Endothelial cell of hepatic sinusoid (primary cell): ENCODE measurements around the gene CACNA2D1.
"Not testable (repeated sequence)": the region's sequence is repeated elsewhere in the genome, so short reads cannot be mapped to it uniquely, and the experiment has no call there.

ENCODE experiments used
- in situ Hi-C: cut with HindIII; loops from 2 replicates; pipeline ENCODE4 v1.10.0; 2017; ENCODE audit warnings: low sequenced_read_pairs

The CACNA2D1 gene

GRCh38 chr7:82435769-82436168 lies 7.8 kb downstream of the CACNA2D1 start:
- in situ Hi-C loops = no loop called here

DNA sequence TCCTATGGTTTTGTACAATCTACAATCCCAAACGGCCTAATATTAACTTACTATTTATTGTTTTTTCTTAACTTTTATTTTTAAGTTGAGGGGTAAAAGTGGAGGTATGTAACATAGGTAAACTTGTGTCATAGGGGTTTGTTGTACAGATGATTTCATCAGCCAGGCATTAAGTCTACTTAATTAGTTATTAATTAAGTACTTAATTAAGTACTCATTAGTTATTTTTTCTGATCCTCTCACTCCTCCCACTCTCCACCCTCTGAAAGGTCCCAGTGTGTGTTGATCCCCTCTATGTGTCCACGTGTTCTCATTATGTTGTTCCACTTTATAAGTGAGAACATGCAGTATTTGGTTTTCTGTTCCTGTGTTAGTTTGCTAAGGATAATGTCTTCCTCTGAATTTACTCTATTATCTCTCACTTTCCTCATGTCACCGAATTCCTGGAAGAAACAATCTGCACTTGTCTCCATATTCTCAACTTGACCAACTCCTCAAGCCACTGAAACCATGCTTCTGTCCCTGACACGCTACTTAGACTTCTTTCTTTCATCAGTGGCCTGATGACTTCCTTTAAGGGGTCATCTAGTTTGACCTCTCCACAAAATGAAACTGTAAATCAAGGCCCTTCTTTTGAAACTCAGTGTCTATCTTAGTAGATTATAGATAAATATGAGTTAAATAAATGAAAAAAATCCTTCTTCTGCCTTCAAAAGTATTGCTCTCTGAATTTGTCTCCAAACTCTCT lies 9.1 kb downstream of the CACNA2D1 start:
- in situ Hi-C loops = no loop called here

DNA sequence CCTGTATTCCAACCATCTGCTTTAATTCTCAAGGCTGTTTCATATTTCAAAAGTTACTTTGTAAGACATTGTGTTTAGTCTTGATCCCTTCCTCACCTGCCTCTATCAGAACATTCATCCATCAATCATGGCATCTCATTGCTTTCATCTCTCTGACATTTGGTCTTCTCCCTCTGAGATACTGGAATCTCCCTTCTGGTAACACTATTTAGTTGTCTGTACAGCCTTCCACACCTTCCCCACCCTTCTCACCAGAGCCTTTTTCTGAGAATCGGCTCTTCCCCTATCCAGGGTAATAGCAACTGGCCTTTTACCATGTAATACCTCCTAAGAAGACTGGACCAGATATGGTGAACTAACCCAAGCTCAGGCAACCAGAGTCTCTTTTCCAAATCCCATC lies 10.1 kb downstream of the CACNA2D1 start:
- in situ Hi-C loops = no loop called here

DNA sequence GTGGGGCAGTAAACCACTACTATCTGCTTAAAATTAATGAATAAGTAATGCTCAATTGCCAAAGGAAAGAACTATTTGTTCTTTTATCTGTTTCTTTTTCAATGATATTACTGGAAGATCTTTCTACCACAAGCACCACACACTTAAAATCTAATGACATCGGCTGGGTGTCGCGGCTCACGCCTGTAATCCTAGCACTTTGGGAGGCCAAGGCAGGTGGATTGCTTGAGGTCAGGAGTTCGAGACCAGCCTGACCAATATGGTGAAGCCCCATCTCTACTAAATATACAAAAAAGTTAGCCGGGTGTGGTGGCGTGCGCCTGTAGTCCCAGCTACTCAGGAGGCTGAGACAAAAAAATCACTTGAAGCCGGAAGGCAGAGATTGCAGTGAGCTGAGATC lies 10.8 kb downstream of the CACNA2D1 start:
- in situ Hi-C loops = not testable (repeated sequence)

- in situ Hi-C loops = no loop called here
These were observed 12.8 kb downstream of the CACNA2D1 start for GRCh38 chr7:82430500-82431465.

- in situ Hi-C loops = no loop called here
These were observed 14.2 kb downstream of the CACNA2D1 start for GRCh38 chr7:82429408-82429807.

- in situ Hi-C loops = no loop called here
These were observed 15.2 kb downstream of the CACNA2D1 start for GRCh38 chr7:82428186-82428961.

GRCh38 chr7:82423446-82423845 lies 20.1 kb downstream of the CACNA2D1 start:
- in situ Hi-C loops = no loop called here

DNA sequence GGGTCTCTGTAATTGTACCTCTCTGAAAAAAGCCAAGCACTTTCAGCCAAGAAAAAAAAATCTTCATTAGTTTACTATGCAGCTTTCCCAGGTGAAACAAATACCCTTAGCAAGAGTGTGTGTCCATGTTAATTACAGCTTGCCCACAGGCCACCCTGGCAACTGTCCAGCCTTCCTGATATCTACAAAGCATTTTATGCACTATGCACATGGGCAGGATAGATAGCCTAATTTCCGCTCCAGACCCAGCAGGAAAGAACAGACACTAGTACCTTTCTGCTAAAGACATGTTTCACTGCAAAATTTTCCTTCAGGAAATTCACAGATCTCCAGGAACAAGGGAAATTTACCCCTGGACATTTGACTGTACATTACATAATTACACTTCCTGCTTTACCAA lies 24.4 kb downstream of the CACNA2D1 start:
- in situ Hi-C loops = no loop called here

DNA sequence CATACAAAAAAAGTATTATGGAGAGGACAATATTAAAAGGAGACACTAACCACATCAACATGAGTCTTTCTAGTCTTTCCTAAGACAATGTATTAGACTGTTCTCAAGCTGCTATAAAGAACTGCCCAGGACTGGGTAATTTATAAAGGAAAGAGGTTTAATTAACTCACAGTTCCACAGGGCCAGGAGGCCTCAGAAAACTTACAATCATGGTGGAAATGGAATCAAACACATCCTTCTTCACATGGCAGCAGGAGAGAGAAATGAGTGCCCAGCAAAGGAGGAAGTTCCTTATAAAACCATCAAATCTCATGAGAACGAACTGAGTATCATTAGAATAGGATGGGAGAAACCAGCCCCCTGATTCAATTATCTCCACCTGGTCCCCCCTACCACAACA lies 25.7 kb downstream of the CACNA2D1 start:
- in situ Hi-C loops = no loop called here

DNA sequence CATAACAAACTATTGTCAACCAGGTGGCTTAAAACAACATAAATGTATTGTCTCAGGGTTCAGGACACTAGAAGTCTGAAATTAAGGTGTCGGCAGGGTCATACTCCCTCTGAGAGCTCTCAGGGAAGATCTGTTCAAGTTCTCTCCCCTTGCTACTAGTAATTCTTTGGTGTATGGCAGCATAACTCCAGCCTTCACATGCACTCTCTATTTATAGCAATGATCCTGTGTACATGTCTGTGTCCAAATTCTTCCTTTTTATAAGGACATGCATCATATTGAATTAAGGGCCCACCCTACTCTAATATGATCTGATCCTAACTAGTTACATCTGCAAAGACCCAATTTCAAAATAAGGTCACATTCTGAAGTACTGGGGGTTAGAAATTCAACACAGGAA lies 27.2 kb downstream of the CACNA2D1 start:
- in situ Hi-C loops = no loop called here

- in situ Hi-C loops = no loop called here
These were observed 29.2 kb downstream of the CACNA2D1 start for GRCh38 chr7:82414389-82414788.

DNA sequence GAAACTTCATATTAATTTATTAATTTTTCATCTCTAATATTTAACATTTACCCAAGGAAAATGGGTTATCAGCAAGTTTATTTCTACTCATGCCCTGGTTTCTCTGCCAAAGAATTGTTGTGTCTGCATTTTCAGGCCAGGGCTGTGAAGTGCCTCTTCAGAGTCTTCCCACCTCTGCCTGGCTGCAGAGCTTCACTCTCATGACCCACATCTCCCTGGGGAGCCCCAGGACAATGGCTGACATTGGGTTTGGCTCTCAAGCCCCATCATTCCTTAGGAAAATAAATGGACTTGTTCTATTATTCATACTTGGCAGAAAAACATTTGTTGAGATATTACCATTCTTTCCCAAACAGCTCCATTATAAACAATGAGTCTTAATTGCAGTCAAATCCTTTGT lies 30.3 kb downstream of the CACNA2D1 start:
- in situ Hi-C loops = no loop called here

DNA sequence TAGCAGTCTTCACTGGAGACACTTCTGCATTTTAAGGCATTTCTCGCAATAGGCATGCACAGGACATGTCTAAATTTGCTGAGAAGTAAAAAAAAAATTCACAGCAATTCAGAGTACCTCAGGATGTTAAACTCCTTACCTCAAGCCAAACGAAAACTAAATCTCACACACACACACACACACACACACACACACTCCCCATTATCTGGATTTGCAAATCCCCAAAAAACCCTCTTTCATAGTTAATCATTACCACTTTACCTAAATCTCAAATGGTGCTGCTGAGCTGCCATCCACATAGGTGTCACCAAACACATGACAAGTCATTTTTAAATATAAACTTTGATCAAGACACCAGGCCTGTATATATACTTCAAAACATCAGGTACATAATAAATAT lies 31.8 kb downstream of the CACNA2D1 start:
- in situ Hi-C loops = no loop called here

DNA sequence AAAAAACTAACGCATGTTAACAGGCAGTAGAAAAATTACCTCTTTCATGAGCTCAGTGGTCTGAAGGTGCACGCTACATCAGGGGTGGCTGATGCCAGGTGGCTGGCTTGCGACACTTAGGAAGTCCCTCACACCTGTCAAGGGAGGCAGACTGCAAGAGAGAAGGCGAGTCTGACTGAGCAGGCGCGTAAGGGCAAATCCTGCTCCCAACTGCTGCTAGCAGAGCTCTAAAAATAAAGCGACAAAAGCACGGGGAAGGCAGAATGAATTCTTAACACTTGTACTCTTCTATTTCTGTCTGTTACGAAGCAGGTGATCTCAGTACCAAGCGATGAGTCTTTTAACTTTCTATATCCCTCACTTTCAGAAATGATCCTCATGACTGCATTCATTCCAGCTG lies 33.1 kb downstream of the CACNA2D1 start:
- in situ Hi-C loops = no loop called here

DNA sequence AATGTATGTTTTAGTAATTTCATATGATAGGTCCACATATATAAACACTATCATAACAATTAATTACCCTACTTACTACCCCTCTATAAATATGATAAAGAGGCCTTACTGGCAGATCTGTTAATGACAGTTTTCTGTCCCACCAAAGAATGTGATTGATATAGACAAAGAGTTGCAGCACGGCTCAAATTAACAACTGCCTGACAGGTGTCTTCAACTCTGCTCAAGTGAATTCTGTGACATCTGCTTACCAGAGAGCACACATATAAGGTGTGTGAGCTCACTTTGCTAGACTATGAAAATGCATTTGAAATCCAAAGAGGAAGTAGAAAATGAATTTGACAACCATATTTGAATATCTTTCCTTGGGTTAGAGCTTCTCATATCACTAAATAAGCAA lies 36.6 kb downstream of the CACNA2D1 start:
- in situ Hi-C loops = no loop called here

- in situ Hi-C loops = no loop called here
These were observed 38.3 kb downstream of the CACNA2D1 start for GRCh38 chr7:82405301-82405700.

GRCh38 chr7:82404652-82405051 lies 38.9 kb downstream of the CACNA2D1 start:
- in situ Hi-C loops = no loop called here

DNA sequence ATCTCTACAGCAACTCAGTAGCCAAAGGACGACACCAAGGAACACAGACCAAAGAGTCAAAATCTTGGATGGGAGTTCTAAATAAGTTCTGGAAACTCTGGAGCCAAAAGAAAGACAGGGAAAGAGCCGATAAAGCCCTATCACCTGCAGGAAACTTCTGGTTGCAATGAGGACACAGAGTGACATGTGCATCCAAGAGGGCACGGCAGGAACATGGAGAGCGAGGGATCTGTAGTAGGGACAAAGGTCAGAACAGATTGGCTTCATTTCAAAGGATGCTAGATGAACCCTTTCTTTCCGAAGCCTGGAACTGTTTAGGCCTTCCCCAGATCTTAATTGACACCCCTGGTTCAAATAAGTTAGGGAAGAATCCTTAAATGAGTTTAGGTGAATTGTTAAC lies 39.5 kb downstream of the CACNA2D1 start:
- in situ Hi-C loops = no loop called here

DNA sequence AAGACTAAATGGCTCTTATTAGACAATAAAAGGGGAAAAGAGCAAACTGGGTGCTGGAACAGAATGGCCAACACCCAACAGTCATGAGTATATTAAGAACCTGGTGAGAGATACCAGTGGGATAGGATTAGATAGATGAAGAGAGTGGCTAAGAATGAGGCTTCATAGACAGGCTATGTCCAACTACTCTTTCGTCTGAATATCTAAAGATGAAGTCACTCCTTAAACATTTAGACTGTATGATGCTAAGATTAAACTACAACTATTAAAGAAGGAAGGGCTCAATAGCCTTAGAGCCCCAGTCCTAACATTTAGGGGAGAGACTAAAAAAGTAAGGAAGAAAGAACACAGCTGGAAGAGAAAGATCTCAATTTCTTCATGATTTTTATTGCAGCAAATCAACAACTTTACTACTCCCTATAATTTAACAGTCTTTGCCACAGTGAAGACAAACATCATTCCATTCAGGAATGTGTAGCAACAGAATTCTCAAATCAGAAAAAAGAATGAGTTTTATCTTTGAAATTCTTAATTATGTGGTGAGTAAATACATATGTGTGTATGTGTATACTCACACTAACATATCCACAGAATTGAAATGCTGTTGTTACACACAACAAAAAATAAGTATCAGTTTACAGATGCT lies 45.6 kb downstream of the CACNA2D1 start:
- in situ Hi-C loops = no loop called here

- in situ Hi-C loops = no loop called here
These were observed 47.2 kb downstream of the CACNA2D1 start for GRCh38 chr7:82396343-82396742.
